Stimulated activated CD8-positive, alpha-beta memory T cell treated with anti-CD3 and anti-CD28 coated beads, Interleukin-15, amount 100 ng/mL, for 48 hours (primary cell): ENCODE measurements around the gene KLHL28.

Source experiments
- DNase-seq, 2 donors: peaks; one replicate each; pipeline ENCODE4 v3.0.0-alpha.2; 2020; ENCODE audit warnings: low read depth in 2 of 2

KLHL28 gene, protein sequence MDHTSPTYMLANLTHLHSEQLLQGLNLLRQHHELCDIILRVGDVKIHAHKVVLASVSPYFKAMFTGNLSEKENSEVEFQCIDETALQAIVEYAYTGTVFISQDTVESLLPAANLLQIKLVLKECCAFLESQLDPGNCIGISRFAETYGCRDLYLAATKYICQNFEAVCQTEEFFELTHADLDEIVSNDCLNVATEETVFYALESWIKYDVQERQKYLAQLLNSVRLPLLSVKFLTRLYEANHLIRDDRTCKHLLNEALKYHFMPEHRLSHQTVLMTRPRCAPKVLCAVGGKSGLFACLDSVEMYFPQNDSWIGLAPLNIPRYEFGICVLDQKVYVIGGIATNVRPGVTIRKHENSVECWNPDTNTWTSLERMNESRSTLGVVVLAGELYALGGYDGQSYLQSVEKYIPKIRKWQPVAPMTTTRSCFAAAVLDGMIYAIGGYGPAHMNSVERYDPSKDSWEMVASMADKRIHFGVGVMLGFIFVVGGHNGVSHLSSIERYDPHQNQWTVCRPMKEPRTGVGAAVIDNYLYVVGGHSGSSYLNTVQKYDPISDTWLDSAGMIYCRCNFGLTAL

DNA sequence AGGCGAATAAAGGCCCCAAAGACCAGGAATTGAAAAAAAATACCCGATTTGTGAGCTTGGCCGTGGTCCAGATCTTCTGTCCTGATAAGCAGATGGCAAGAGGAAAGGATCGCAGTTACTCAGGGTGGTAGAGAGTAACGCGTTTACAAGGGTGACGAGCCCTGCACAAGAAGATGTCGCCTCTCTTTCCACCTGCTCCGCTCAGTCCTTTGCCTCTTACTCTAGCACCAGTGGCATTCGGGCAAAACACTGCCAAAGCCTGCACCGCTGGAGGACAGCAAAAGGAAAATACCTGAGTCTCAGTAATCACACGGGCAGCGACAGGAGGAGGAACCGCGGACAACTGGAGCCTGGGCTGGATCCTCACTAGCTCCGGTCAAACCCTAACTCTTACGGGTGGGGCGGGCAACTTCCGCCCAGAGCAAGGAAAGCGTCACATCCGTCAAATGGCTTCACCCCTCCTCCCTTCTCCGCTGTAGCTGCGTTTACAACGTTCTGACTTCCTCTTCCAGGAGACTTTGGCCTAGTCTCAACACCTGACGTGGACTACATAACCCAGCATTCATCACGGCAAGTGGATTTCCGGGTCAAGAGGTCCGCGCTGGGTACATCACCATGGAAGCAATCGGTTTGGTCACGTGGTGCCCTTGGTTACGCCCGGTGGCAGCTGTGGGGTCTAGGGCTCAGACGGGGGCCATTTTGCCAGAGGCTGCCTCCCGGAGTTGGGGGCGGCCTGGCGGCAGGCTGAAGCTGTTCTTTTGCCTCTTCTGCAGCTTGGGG is at the start of gene KLHL28, which contains the start of gene TOGARAM1:
TSS of gene KLHL28 (minus strand) at position 394 of the 780 bp plus-strand sequence. CDS start 16,019 bp downstream, outside the sequence.
TSS of gene TOGARAM1 (plus strand) at position 637 of the 780 bp plus-strand sequence. CDS start 232 bp downstream, outside the sequence.
- DNase-seq = peak; percentile 91 to 92

DNA sequence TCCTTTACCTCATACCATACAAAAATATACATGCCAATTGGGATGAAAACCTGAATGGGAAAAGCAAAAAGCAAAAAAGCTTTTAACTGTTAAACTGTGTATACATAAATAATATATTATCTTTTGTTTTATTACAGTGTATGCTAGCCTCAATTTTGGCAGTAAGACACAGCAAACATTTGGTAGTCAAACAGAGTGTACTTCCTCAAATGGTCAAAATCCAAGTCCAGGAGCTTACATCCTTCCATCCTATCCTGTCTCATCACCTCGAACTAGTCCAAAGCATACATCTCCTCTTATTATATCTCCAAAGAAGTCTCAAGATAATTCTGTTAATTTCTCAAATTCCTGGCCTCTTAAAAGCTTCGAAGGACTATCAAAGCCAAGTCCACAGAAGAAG is 42.2 kb upstream of the KLHL28 start:
- no peak for DNase-seq

- DNase-seq = no peak
Measured at GRCh38 chr14:44995770-44996294, 34.1 kb upstream of the KLHL28 start.

- DNase-seq = no peak
Measured at GRCh38 chr14:44995196-44995595, 33.4 kb upstream of the KLHL28 start.

DNA sequence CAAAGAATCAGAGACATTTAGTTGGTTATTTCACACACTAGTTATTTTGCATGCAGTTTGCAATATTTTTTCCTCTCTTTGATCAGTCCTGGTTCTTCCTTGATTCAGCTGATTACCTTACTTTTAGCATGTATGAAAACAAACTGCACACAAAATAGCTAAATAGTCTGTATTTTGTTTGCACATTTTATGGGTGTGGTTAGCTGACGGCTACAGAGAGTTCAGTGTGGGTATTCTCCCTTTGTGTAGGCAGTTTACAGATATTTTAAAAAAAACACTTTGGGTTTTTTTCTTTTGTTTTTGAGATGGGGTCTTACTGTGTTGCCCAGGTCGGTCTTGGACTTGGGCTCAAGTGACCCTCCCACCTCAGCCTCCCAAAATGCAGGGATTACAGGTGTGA is 28.8 kb upstream of the KLHL28 start:
- no peak for DNase-seq

- DNase-seq = no peak
Measured at GRCh38 chr14:44989497-44990440, 28.0 kb upstream of the KLHL28 start.

- DNase-seq = no peak
Measured at GRCh38 chr14:44988694-44989093, 26.9 kb upstream of the KLHL28 start.

DNA sequence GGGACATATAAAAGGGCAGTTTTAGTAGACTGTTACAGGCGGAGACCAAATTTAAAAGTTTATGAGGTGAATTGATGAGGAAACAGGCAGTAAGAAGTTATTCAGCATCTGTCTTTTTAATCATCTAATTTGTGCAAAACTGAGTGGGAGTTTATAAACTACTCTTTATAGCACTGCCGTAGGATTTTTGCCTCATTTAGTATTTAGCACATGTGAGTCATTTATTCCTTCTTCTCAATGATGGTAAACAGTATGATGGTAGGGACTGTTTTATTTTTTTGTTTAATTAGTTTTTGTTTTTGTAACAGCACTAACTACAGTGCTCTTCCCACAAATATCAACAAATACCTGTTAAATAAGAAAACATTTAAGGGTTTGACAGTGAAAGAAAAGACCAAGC is 20.8 kb upstream of the KLHL28 start:
- no peak for DNase-seq

DNA sequence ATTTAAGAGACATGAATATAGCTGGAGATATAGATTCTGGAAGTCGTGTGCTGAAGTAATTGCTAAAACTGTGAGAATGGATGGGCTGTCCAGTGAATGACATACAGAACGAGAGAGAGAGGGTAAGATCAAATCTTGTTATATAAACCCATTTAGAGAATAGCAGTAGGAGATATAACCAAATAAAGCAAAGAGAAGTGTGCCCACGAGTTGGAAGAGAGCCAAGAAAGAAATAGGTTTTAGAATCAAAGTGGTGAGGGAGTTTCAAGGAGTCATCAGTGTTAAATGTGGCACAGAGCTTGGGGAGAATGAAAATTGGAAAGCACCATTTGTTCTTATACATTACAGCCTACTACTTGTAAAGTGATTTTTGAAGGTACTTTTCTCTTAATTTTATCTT is 19.5 kb upstream of the KLHL28 start:
- DNase-seq = no peak

DNA sequence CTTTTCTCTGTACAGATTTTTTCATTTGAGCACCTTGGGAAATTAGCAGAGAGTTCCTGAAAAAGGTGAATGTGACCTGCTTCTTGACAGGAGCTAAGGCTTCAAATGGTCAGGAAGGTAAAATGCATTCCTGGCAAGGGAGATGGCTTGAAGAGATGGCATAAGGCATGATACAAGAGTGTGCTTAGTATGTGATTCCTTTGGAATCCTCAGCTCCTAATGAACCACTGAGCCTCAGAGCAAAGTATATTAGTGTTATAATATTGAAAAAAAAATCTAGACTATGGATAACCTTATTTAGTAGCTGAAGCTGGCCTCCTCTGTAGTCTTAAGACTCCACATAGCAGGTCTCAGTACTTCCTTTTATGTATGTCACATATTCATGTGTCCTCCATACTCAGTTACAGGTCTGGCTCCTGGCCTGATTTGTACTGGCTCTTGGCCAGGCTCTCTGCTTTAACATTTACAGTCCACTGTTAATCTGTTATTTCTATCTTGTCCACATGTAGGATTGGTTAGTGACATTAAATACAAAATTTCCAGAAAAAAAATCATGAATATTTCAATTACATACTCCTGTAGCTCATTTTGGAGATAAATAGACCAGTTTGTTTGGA is 18.1 kb upstream of the KLHL28 start:
- no peak for DNase-seq

- no peak for DNase-seq
Measured at GRCh38 chr14:44979273-44979672, 17.5 kb upstream of the KLHL28 start.

DNA sequence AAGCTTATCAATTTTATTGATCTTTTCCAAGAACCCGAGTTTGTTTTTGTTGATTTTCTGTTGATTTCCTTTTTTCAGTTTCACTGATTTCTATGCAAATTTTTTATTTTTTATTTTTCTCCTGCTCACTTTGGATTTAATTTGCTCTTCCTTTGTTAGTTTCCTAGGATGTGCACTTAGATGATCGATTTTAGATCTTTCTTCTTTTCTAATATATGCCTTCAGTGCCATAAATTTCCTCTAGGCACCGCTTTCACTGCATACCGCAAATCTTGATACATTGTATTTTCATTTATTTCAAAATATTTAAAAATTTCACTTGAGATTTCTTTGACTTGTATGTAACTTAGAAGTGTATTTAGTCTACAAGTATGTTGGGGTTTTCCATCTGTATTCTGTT is 9.7 kb upstream of the KLHL28 start:
- no peak for DNase-seq

- DNase-seq = no peak
Measured at GRCh38 chr14:44970907-44971306, 9.2 kb upstream of the KLHL28 start.

DNA sequence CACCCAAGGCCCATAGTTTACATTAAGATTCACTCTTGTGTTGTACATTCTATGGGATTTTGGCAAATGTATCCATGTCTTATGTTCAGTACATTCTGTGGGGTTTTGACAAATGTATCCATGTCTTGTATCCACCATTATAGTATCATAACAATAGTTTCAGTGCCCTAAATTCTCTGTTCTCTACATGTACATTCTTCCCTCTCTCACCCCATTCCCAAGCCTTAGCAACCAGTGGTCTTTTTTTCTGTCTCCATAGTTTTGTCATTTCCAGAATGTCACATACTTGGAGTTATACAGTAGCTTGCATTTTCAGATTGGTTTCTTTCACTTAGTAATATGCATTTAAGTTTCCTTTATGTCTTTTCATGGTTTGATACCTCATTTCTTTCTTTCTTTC is 7.0 kb upstream of the KLHL28 start:
- DNase-seq = no peak

- DNase-seq = no peak
Measured at GRCh38 chr14:44966601-44967336, 5.0 kb upstream of the KLHL28 start.

DNA sequence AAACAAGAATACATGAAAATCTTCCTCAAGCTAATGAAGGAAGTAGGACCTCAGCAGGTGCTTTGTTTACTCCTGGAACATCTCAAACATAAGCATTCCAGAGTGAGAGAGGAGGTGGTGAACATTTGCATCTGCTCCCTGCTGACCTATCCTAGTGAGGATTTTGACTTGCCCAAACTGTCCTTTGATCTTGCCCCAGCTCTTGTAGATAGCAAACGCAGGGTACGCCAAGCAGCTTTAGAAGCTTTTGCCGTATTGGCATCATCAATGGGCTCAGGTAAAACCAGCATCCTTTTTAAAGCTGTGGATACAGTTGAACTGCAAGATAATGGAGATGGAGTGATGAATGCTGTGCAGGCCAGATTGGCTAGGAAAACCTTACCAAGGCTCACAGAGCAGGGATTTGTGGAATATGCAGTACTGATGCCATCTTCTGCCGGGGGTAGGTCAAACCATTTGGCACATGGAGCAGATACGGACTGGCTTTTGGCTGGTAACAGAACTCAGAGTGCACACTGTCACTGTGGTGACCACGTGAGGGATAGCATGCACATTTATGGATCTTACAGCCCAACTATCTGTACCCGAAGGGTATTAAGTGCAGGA is 2.1 kb upstream of the KLHL28 start:
- no peak for DNase-seq

DNA sequence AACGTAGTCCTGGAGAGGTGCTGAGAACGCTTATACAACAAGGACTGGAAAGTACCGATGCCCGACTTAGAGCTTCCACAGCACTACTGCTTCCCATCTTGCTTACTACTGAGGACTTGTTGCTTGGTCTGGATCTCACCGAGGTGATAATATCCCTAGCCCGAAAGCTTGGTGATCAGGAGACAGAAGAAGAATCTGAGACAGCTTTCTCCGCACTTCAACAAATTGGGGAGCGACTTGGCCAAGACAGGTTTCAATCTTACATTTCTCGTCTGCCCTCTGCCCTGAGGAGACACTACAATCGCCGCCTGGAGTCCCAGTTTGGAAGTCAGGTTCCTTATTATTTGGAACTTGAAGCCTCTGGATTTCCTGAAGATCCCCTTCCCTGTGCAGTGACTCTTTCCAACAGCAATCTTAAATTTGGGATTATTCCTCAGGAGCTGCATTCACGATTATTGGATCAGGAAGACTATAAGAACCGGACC is 1.3 kb upstream of the KLHL28 start:
- DNase-seq = no peak

DNA sequence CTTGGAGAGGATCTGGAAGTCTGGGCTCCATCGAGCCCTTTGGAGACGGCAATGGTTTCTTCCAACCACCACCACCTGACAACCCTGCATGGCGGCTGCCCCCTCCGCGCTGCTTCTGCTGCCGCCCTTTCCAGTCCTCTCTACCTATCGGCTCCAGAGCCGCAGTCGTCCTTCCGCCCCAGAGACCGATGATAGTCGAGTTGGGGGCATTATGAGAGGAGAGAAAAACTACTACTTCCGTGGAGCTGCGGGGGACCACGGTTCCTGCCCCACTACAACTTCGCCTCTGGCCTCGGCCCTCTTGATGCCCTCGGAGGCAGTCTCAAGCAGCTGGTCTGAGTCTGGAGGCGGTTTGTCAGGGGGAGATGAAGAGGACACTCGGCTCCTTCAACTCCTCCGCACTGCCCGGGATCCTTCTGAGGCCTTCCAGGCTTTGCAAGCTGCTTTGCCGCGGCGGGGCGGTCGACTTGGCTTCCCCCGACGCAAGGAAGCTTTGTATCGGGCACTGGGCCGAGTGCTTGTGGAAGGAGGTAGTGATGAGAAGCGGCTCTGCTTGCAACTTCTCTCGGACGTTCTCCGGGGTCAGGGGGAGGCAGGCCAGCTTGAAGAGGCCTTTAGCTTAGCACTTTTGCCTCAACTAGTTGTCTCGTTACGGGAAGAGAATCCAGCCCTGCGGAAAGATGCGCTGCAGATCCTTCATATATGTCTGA is 742 bp upstream of the KLHL28 start:
- DNase-seq = no peak

- peak; percentile 18 to 34 for DNase-seq
Measured at GRCh38 chr14:44961151-44961553, 595 bp downstream of the KLHL28 start.
